HepG2 (cell line): Measurements from ENCODE around the gene SOS2. TPM values are rescaled to one million over a fixed set of nuclear protein-coding genes. Genes with fewer than 3 reads are reported as not detected.
A peak's percentile ranks its signal among the peaks of the same experiment; 100 is the strongest.

Experiments used
- CBX5 ChIP-seq: sonication (generic); formaldehyde crosslinking; IDR thresholded peaks from 2 replicates; pipeline ENCODE4 v1.4.0; 2020; ENCODE audit warnings: missing genetic modification reagents, borderline replicate concordance
- HOXA5 ChIP-seq: sonication (generic); formaldehyde crosslinking; IDR thresholded peaks from 2 replicates; pipeline ENCODE4 v1.4.0; 2020; ENCODE audit warnings: missing genetic modification reagents
- IKZF4 ChIP-seq: sonication (generic); formaldehyde crosslinking; IDR thresholded peaks from 2 replicates; pipeline ENCODE4 v1.5.1; 2020; ENCODE audit warnings: borderline replicate concordance, mild to moderate bottlenecking, low read depth, missing genetic modification reagents; ENCODE audit errors: not compliant biosample characterization
- ISX ChIP-seq: sonication (generic); formaldehyde crosslinking; conservative IDR thresholded peaks from 2 replicates; pipeline ENCODE4 v1.5.0; 2020; ENCODE audit warnings: missing genetic modification reagents
- SIX4 ChIP-seq: sonication (generic); formaldehyde crosslinking; IDR thresholded peaks from 2 replicates; pipeline ENCODE4 v1.4.0; 2020; ENCODE audit warnings: missing genetic modification reagents
- TAF1 ChIP-seq: sonication (generic); formaldehyde crosslinking; IDR thresholded peaks from 2 replicates; pipeline ENCODE4 v1.4.0; 2020; ENCODE audit warnings: missing genetic modification reagents
- ZFP37 ChIP-seq: sonication (generic); formaldehyde crosslinking; IDR thresholded peaks from 2 replicates; pipeline ENCODE4 v1.4.0; 2020; ENCODE audit warnings: missing genetic modification reagents, borderline replicate concordance
- ZMYM3 ChIP-seq: sonication (generic); formaldehyde crosslinking; IDR thresholded peaks from 2 replicates; pipeline ENCODE4 v1.5.1; 2020; ENCODE audit warnings: mild to moderate bottlenecking, missing genetic modification reagents
- ZNF263 ChIP-seq: sonication (generic); formaldehyde crosslinking; IDR thresholded peaks from 2 replicates; pipeline ENCODE4 v1.4.0; 2020; ENCODE audit warnings: missing genetic modification reagents
- ZNF274 ChIP-seq: sonication (generic); formaldehyde crosslinking; IDR thresholded peaks from 2 replicates; pipeline ENCODE4 v1.5.1; 2020; ENCODE audit warnings: mild to moderate bottlenecking, missing genetic modification reagents
- ZNF547 ChIP-seq: sonication (generic); formaldehyde crosslinking; IDR thresholded peaks from 2 replicates; pipeline ENCODE4 v1.5.1; 2020; ENCODE audit warnings: mild to moderate bottlenecking, missing genetic modification reagents
- ZNF577 ChIP-seq: sonication (generic); formaldehyde crosslinking; IDR thresholded peaks from 2 replicates; pipeline ENCODE4 v1.4.0; 2020; ENCODE audit warnings: mild to moderate bottlenecking, low read depth, missing genetic modification reagents, borderline replicate concordance
- polyA plus RNA-seq, 8 experiments: library from polyadenylated mRNA; depleted of rRNA in 3 of 8; stranded (reverse) in 7 of 8; unstranded in 1 of 8; fragments of >200 nt; fragmentation: Illumina TruSeq in 4 of 8; extraction: Trizol in 4 of 8; gene quantifications; 2 replicates each; pipeline versions ENCODE4 v1.2.1 to v1.2.3, GENCODE V29; 2011 to 2016; ENCODE audit warnings: low read depth in 4 of 8, missing spikeins in 1 of 8, mixed read lengths in 1 of 8; ENCODE audit not compliant: insufficient read depth in 1 of 8
- total RNA-seq, 5 experiments: library from RNA; depleted of rRNA; stranded (reverse); fragments of >200 nt; fragmentation: Illumina TruSeq; extraction: Trizol; gene quantifications; 2 replicates each; pipeline ENCODE4 v1.2.3, GENCODE V29; 2016; ENCODE audit warnings: low read depth in 1 of 5
- TF ChIP-seq, protein P1 (sequence below): IDR thresholded peaks from 2 replicates; pipeline ENCODE4 v1.6.1; 2012; ENCODE audit warnings: low read depth, low read length, improper control_type of control experiment
- TF ChIP-seq, protein P2 (sequence below): sonication (generic); formaldehyde crosslinking; IDR thresholded peaks from 2 replicates; pipeline ENCODE4 v1.8.0; 2022; ENCODE audit warnings: mild to moderate bottlenecking, missing genetic modification reagents, moderate library complexity
- TF ChIP-seq, protein P3 (sequence below): sonication (generic); formaldehyde crosslinking; IDR thresholded peaks from 2 replicates; pipeline ENCODE4 v1.8.0; 2022; ENCODE audit warnings: mild to moderate bottlenecking, missing genetic modification reagents; ENCODE audit not compliant: insufficient replicate concordance
- TF ChIP-seq, protein P4 (sequence below): sonication (generic); formaldehyde crosslinking; conservative IDR thresholded peaks from 2 replicates; pipeline ENCODE4 v1.8.0; 2022; ENCODE audit warnings: mild to moderate bottlenecking, moderate library complexity, missing genetic modification reagents
- TF ChIP-seq, protein P5 (sequence below): sonication (generic); formaldehyde crosslinking; conservative IDR thresholded peaks from 2 replicates; pipeline ENCODE4 v1.5.0; 2020; ENCODE audit warnings: missing genetic modification reagents

The SOS2 gene
- total and polyA plus RNA-seq, 2 of the 13 experiments (the other 11 are each of a cell fraction or from before 2014, with no cell fraction given), result 9.3 to 12.1 TPM

DNA sequence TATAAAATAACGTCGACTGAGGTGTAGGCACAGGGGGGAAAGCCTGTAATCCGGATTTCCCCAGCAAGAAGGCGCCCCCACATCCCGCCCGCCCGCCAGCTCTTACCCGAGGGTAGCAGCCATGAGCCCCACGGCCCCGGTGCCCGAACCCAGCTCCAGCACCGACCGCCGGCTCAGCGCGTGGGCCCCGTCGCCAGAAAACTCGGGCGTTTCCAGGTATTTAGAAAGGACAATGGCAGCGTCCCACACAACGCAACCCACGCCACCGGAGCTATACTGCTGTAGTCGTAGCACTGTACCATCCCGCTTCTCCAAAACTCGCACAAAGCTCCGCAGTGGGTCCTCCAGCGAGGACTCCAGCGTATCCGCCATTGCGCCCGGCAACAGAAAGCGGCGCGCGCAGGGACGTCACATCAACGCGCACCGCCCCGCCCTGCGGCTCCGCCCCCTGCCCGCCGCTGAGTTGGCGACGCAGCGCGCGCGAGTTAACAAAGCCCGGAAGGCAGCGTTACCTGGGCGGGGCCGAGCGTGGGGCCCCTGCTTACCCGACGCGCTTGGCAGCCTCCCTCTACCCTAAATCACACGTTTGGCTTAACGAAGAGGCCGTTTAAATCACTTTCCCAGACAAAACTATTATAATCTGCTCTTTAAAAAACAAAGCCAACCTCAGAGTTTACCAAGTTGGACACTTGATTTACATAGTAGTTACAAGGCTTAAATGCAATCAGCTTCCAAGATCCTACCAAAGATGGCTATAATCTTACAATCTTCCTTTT, 115.0 kb downstream of the SOS2 start, which contains the start of gene VCPKMT (continued):
- TF ChIP-seq, protein P1, sequence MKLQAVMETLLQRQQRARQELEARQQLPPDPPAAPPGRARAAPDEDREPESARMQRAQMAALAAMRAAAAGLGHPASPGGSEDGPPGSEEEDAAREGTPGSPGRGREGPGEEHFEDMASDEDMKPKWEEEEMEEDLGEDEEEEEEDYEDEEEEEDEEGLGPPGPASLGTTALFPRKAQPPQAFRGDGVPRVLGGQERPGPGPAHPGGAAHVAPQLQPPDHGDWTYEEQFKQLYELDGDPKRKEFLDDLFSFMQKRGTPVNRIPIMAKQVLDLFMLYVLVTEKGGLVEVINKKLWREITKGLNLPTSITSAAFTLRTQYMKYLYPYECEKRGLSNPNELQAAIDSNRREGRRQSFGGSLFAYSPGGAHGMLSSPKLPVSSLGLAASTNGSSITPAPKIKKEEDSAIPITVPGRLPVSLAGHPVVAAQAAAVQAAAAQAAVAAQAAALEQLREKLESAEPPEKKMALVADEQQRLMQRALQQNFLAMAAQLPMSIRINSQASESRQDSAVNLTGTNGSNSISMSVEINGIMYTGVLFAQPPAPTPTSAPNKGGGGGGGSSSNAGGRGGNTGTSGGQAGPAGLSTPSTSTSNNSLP, result no peak
- TF ChIP-seq, protein P2, sequence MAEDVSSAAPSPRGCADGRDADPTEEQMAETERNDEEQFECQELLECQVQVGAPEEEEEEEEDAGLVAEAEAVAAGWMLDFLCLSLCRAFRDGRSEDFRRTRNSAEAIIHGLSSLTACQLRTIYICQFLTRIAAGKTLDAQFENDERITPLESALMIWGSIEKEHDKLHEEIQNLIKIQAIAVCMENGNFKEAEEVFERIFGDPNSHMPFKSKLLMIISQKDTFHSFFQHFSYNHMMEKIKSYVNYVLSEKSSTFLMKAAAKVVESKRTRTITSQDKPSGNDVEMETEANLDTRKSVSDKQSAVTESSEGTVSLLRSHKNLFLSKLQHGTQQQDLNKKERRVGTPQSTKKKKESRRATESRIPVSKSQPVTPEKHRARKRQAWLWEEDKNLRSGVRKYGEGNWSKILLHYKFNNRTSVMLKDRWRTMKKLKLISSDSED, result no peak
- TF ChIP-seq, protein P3, sequence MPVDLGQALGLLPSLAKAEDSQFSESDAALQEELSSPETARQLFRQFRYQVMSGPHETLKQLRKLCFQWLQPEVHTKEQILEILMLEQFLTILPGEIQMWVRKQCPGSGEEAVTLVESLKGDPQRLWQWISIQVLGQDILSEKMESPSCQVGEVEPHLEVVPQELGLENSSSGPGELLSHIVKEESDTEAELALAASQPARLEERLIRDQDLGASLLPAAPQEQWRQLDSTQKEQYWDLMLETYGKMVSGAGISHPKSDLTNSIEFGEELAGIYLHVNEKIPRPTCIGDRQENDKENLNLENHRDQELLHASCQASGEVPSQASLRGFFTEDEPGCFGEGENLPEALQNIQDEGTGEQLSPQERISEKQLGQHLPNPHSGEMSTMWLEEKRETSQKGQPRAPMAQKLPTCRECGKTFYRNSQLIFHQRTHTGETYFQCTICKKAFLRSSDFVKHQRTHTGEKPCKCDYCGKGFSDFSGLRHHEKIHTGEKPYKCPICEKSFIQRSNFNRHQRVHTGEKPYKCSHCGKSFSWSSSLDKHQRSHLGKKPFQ, result no peak
- TF ChIP-seq CBX5, result peak; percentile 93
- TF ChIP-seq TAF1, result peak; percentile 97
- TF ChIP-seq ZFP37 (CRISPR knock-in tag), result no peak
- TF ChIP-seq ZNF274 (CRISPR knock-in tag), result peak; percentile 78; the same call in 1 of the 2 replicates
- TF ChIP-seq, protein P4, sequence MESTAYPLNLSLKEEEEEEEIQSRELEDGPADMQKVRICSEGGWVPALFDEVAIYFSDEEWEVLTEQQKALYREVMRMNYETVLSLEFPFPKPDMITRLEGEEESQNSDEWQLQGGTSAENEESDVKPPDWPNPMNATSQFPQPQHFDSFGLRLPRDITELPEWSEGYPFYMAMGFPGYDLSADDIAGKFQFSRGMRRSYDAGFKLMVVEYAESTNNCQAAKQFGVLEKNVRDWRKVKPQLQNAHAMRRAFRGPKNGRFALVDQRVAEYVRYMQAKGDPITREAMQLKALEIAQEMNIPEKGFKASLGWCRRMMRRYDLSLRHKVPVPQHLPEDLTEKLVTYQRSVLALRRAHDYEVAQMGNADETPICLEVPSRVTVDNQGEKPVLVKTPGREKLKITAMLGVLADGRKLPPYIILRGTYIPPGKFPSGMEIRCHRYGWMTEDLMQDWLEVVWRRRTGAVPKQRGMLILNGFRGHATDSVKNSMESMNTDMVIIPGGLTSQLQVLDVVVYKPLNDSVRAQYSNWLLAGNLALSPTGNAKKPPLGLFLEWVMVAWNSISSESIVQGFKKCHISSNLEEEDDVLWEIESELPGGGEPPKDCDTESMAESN (CRISPR knock-in tag), result peak; percentile 86
- no peak for TF ChIP-seq ZNF577 (CRISPR knock-in tag)
- TF ChIP-seq ISX (CRISPR knock-in tag), result no peak
- TF ChIP-seq IKZF4 (CRISPR knock-in tag), result no peak
- TF ChIP-seq ZNF263 (CRISPR knock-in tag), result peak; percentile 81
- TF ChIP-seq, protein P5, sequence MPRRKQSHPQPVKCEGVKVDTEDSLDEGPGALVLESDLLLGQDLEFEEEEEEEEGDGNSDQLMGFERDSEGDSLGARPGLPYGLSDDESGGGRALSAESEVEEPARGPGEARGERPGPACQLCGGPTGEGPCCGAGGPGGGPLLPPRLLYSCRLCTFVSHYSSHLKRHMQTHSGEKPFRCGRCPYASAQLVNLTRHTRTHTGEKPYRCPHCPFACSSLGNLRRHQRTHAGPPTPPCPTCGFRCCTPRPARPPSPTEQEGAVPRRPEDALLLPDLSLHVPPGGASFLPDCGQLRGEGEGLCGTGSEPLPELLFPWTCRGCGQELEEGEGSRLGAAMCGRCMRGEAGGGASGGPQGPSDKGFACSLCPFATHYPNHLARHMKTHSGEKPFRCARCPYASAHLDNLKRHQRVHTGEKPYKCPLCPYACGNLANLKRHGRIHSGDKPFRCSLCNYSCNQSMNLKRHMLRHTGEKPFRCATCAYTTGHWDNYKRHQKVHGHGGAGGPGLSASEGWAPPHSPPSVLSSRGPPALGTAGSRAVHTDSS (CRISPR knock-in tag), result no peak; the same call in 1 of the 2 replicates
- 0 out of 2 replicates have a peak, but pooled peaks have one; percentile 41 for TF ChIP-seq SIX4 (CRISPR knock-in tag)
- TF ChIP-seq HOXA5, result no peak
- TF ChIP-seq ZNF547 (CRISPR knock-in tag), result no peak
- peak; percentile 50; the same call in 1 of the 2 replicates for TF ChIP-seq ZMYM3 (CRISPR knock-in tag)
